ENCODE measurements around the gene RHBDL1.
A peak's percentile ranks its signal among the peaks of the same experiment; 100 is the strongest.

Gene RHBDL1

DNA sequence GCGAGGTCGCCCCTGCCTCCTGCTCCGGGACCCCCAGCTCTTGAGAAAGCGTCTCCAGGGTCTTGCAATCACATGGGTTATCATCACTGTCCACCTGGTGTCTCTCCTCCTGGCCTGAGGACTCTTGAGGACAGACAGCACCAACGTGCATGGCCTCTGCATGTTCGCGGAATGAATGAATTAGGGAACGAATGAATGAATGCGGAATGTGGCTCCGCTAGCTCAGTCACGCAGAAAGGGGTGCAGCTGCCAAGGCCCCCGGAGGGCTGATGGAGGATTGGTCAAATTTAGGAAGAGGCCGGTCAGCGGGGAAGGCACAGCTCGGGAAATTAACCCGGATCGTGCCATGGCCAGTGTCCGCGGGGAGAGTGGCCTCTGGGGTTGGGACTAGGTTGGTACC, 26.9 kb downstream of the RHBDL1 start:
- TF ChIP-seq, protein P1, sequence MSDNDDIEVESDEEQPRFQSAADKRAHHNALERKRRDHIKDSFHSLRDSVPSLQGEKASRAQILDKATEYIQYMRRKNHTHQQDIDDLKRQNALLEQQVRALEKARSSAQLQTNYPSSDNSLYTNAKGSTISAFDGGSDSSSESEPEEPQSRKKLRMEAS (IDR thresholded peaks at IDR 0.05): no peak
- TF ChIP-seq FOXM1 (IDR thresholded peaks at IDR 0.05; ENCODE audit: borderline replicate concordance, low read depth) (no peak), TEAD4 (IDR thresholded peaks at IDR 0.05) (no peak), EP300 (IDR thresholded peaks at IDR 0.05; ENCODE audit: borderline replicate concordance) (no peak), ZBTB7A (IDR thresholded peaks at IDR 0.05; ENCODE audit: low read depth) (no peak), EGR1 (IDR thresholded peaks at IDR 0.05) (no peak), CREB1 (IDR thresholded peaks at IDR 0.05; ENCODE audit: low read depth) (no peak), CEBPB (IDR thresholded peaks at IDR 0.05) (no peak), YY1 (IDR thresholded peaks at IDR 0.05; ENCODE audit: low read depth) (no peak), NFIC (IDR thresholded peaks at IDR 0.05) (no peak), REST (IDR thresholded peaks at IDR 0.05; ENCODE audit: low read depth) (no peak), TCF12 (IDR thresholded peaks at IDR 0.05; ENCODE audit: low read depth) (no peak), TAF1 (IDR thresholded peaks at IDR 0.05; ENCODE audit: low read depth) (no peak), RAD21 (IDR thresholded peaks at IDR 0.05; ENCODE audit: low read depth) (no peak)
- TF ChIP-seq, protein P2, sequence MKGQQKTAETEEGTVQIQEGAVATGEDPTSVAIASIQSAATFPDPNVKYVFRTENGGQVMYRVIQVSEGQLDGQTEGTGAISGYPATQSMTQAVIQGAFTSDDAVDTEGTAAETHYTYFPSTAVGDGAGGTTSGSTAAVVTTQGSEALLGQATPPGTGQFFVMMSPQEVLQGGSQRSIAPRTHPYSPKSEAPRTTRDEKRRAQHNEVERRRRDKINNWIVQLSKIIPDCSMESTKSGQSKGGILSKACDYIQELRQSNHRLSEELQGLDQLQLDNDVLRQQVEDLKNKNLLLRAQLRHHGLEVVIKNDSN (IDR thresholded peaks at IDR 0.05): no peak

- TF ChIP-seq CREB1 (IDR thresholded peaks at IDR 0.05; ENCODE audit: low read depth) (no peak), REST (IDR thresholded peaks at IDR 0.05; ENCODE audit: low read depth) (no peak), TCF12 (IDR thresholded peaks at IDR 0.05; ENCODE audit: low read depth) (no peak), RAD21 (IDR thresholded peaks at IDR 0.05; ENCODE audit: low read depth) (no peak), EP300 (IDR thresholded peaks at IDR 0.05; ENCODE audit: borderline replicate concordance) (no peak)
- TF ChIP-seq, protein P1 (IDR thresholded peaks at IDR 0.05): no peak
Measured at GRCh38 chr16:703406-703805, 27.9 kb downstream of the RHBDL1 start.

GRCh38 chr16:704047-704446, 28.6 kb downstream of the RHBDL1 start:
- TF ChIP-seq REST (IDR thresholded peaks at IDR 0.05; ENCODE audit: low read depth) (no peak), TCF12 (IDR thresholded peaks at IDR 0.05; ENCODE audit: low read depth) (no peak), CREB1 (IDR thresholded peaks at IDR 0.05; ENCODE audit: low read depth) (no peak), YY1 (IDR thresholded peaks at IDR 0.05; ENCODE audit: low read depth) (no peak), NFIC (IDR thresholded peaks at IDR 0.05) (no peak), EP300 (IDR thresholded peaks at IDR 0.05; ENCODE audit: borderline replicate concordance) (no peak), EGR1 (IDR thresholded peaks at IDR 0.05) (no peak), RAD21 (IDR thresholded peaks at IDR 0.05; ENCODE audit: low read depth) (no peak), ZBTB7A (IDR thresholded peaks at IDR 0.05; ENCODE audit: low read depth) (no peak)
- TF ChIP-seq, protein P1 (IDR thresholded peaks at IDR 0.05): no peak

GRCh38 chr16:704552-705380, 29.3 kb downstream of the RHBDL1 start:
- no peak for TF ChIP-seq TAF1 (IDR thresholded peaks at IDR 0.05; ENCODE audit: low read depth)
- TF ChIP-seq EP300 (IDR thresholded peaks at IDR 0.05; ENCODE audit: borderline replicate concordance): no peak
- TF ChIP-seq, protein P1 (IDR thresholded peaks at IDR 0.05): no peak
- TF ChIP-seq REST (IDR thresholded peaks at IDR 0.05; ENCODE audit: low read depth): peak; percentile 74

All from Ishikawa (cell line).